Activated CD4-positive, alpha-beta memory T cell treated with anti-CD3 and anti-CD28 coated beads, Interleukin-2, amount 10 ng/mL, durations not matched to agents 7 days and 5 days (primary cell): ENCODE data around the gene DIP2B. TPM values are rescaled to one million over a fixed set of nuclear protein-coding genes. Genes with fewer than 3 reads are reported as not detected.

ENCODE experiments used
- CTCF ChIA-PET: fragments of 350-600 bp; sonication (Branson Sonifier 250); formaldehyde crosslinking; loops from one replicate; lab custom pipeline; 2021; ENCODE audit warnings: antibody characterized with exemption, inconsistent platforms; lab: Charles Lee
- POLR2A ChIA-PET: fragments of 350-600 bp; sonication (Branson Sonifier 250); formaldehyde crosslinking; loops from one replicate; lab custom pipeline; 2021; ENCODE audit warnings: antibody characterized with exemption; lab: Charles Lee
- DNase-seq: peaks from one replicate; pipeline ENCODE4 v3.0.0-alpha.2; 2020
- H3K27ac Mint-ChIP-seq: one replicate; pipeline ENCODE4 v1.8.0; 2021; ENCODE audit warnings: mild to moderate bottlenecking, mixed read lengths
- H3K27me3 Mint-ChIP-seq: one replicate; pipeline ENCODE4 v1.8.0; 2021; ENCODE audit warnings: mixed read lengths
- H3K36me3 Mint-ChIP-seq: one replicate; pipeline ENCODE4 v1.8.0; 2021; ENCODE audit warnings: low read depth, mixed read lengths
- H3K4me1 Mint-ChIP-seq: one replicate; pipeline ENCODE4 v1.8.0; 2021; ENCODE audit warnings: mixed read lengths
- H3K4me3 Mint-ChIP-seq: one replicate; pipeline ENCODE4 v1.8.0; 2021; ENCODE audit warnings: mild to moderate bottlenecking, mixed read lengths
- H3K9me3 Mint-ChIP-seq: one replicate; pipeline ENCODE4 v1.8.0; 2021; ENCODE audit warnings: mixed read lengths
- total RNA-seq, 2 experiments: library from RNA; stranded (reverse); gene quantifications; one replicate each; pipeline ENCODE4 v1.2.3, GENCODE V29; 2021

Gene DIP2B
- total RNA-seq, 2 experiments from 2014 or later = 20.3 to 22.9 TPM

GRCh38 chr12:50640321-50640939, 135.6 kb downstream of the DIP2B start:
- H3K27ac Mint-ChIP-seq = no peak overlapping the region
- ChIA-PET CTCF (interaction anchor here (0.8 to 8.2 kb wide), 4 partner anchors 14 to 134 kb away, joined by 3 to 156 read pairs (median 3); partner anchors contain the start of gene DIP2B), POLR2A (interaction anchor here (1.0 to 2.0 kb wide), 3 partner anchors 106 to 135 kb away, joined by 3 to 11 read pairs (median 6); partner anchors contain the start of gene DIP2B)
- DNase-seq = no peak
- no peaks in the 10 kb centered on the region for H3K27me3 Mint-ChIP-seq
- H3K4me3 Mint-ChIP-seq = no peak overlapping the region
- no peaks in the 10 kb centered on the region for H3K9me3 Mint-ChIP-seq
- H3K4me1 Mint-ChIP-seq = peaks cover 32% of the 10 kb centered on the region
- H3K36me3 Mint-ChIP-seq = peaks cover 9% of the 10 kb centered on the region

GRCh38 chr12:50641566-50641965, 136.8 kb downstream of the DIP2B start:
- POLR2A ChIA-PET = no interaction called here
- Mint-ChIP-seq H3K9me3 (no peaks in the 10 kb centered on the region), H3K36me3 (peaks cover 9% of the 10 kb centered on the region), H3K4me3 (no peak overlapping the region), H3K27me3 (no peaks in the 10 kb centered on the region), H3K27ac (no peak overlapping the region), H3K4me1 (peaks cover 32% of the 10 kb centered on the region)
- CTCF ChIA-PET = interaction anchor here (0.8 to 8.2 kb wide), 2 partner anchors 94 to 135 kb away, joined by 3 to 156 read pairs; partner anchors contain the start of gene DIP2B
- DNase-seq = no peak

GRCh38 chr12:50642035-50642451, 137.3 kb downstream of the DIP2B start:
- POLR2A ChIA-PET = no interaction called here
- H3K4me3 Mint-ChIP-seq = no peak overlapping the region
- H3K27me3 Mint-ChIP-seq = no peaks in the 10 kb centered on the region
- peaks cover 9% of the 10 kb centered on the region for H3K36me3 Mint-ChIP-seq
- CTCF ChIA-PET = interaction anchor here (0.8 to 8.2 kb wide), 2 partner anchors 93 to 136 kb away, joined by 3 to 156 read pairs; partner anchors contain the start of gene DIP2B
- DNase-seq = no peak
- H3K9me3 Mint-ChIP-seq = no peaks in the 10 kb centered on the region
- no peak overlapping the region for H3K27ac Mint-ChIP-seq
- H3K4me1 Mint-ChIP-seq = peaks cover 32% of the 10 kb centered on the region

- POLR2A ChIA-PET = no interaction called here
- H3K4me3 Mint-ChIP-seq = no peak overlapping the region
Observed at GRCh38 chr12:50642761-50643160, 138.0 kb downstream of the DIP2B start.

DNA sequence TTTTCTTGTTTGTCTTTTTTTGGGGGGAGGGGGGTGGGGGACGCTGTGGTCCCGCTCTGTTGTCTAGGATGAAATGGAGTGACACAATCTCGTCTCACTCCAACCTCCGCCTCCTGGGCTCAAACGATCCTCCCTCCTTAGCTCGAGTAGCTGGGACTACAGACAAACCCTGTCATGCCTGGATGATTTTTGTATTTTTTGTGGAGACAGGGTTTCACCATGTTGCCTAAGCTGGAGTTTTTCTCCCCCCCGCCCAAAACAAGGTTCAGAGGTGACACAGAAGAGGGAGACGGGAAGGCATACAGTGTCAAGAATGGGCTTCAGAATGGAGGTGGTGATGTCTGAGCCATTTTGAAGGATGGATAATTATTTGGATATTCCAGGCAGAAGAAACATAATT, 142.2 kb downstream of the DIP2B start:
- Mint-ChIP-seq H3K27ac (no peak overlapping the region), H3K9me3 (no peaks in the 10 kb centered on the region), H3K27me3 (no peaks in the 10 kb centered on the region), H3K4me1 (peaks cover 12% of the 10 kb centered on the region), H3K36me3 (peaks cover 2% of the 10 kb centered on the region), H3K4me3 (no peak overlapping the region)
- DNase-seq = no peak
- POLR2A ChIA-PET = no interaction called here
- CTCF ChIA-PET = no interaction called here

More at GRCh38 chr12:50642761-50643160, 138.0 kb downstream of the DIP2B start:
- no peaks in the 10 kb centered on the region for H3K9me3 Mint-ChIP-seq
- no peak for DNase-seq
- H3K27me3 Mint-ChIP-seq = no peaks in the 10 kb centered on the region
- H3K4me1 Mint-ChIP-seq = peaks cover 27% of the 10 kb centered on the region
- no peak overlapping the region for H3K27ac Mint-ChIP-seq
- H3K36me3 Mint-ChIP-seq = peaks cover 9% of the 10 kb centered on the region
- CTCF ChIA-PET = interaction anchor here (8.2 kb wide), 1 partner anchor 136 kb away, joined by 156 read pairs; the partner anchor contains the start of gene DIP2B

- CTCF ChIA-PET = no interaction called here
- no peak for DNase-seq
- Mint-ChIP-seq H3K4me1 (peaks cover 10% of the 10 kb centered on the region), H3K4me3 (no peak overlapping the region), H3K27me3 (no peaks in the 10 kb centered on the region), H3K36me3 (no peaks in the 10 kb centered on the region), H3K27ac (no peak overlapping the region), H3K9me3 (no peaks in the 10 kb centered on the region)
- POLR2A ChIA-PET = no interaction called here
Observed at GRCh38 chr12:50647479-50647878, 142.7 kb downstream of the DIP2B start.

GRCh38 chr12:50650285-50650684, 145.5 kb downstream of the DIP2B start:
- Mint-ChIP-seq H3K4me3 (no peak overlapping the region), H3K36me3 (no peaks in the 10 kb centered on the region), H3K27me3 (no peaks in the 10 kb centered on the region), H3K9me3 (no peaks in the 10 kb centered on the region), H3K4me1 (peaks cover 10% of the 10 kb centered on the region), H3K27ac (no peak overlapping the region)
- ChIA-PET CTCF (no interaction called here), POLR2A (no interaction called here)
- no peak for DNase-seq

DNA sequence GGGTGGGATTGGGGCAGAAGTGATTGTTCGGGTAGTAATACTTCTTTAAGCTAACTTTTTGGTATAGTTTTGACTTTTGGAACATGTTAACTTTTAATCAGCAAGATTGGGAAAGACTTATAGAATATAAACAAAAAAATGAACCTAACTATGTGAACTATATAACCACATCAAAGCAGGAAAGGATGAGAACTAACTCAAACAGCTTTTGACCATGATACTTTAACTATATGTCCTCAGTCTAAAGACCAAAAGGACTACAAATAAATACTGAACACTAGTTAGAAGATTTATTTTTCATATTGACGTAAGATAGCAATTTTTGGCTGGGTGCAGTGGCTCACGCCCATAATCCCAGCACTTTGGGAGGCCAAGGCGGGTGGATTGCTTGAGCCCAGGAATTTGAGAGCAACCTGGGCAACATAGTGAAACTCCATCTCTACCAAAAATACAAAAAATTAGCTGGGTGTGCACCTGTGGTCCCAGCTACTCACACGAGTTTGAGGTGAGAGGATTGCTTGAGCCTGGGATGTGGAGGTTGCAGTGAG, 150.7 kb downstream of the DIP2B start:
- Mint-ChIP-seq H3K36me3 (peaks cover 2% of the 10 kb centered on the region), H3K9me3 (no peaks in the 10 kb centered on the region), H3K4me1 (peaks cover 7% of the 10 kb centered on the region), H3K27me3 (no peaks in the 10 kb centered on the region), H3K27ac (no peak overlapping the region), H3K4me3 (no peak overlapping the region)
- POLR2A ChIA-PET = no interaction called here
- no peak for DNase-seq
- CTCF ChIA-PET = interaction anchor here (1.2 kb wide), 1 partner anchor 17 kb away, joined by 6 read pairs; no protein-coding TSS in a partner anchor

GRCh38 chr12:50659260-50659659, 154.5 kb downstream of the DIP2B start:
- no peak for DNase-seq
- Mint-ChIP-seq H3K36me3 (peaks cover 7% of the 10 kb centered on the region), H3K4me1 (no peaks in the 10 kb centered on the region), H3K27me3 (no peaks in the 10 kb centered on the region), H3K9me3 (no peaks in the 10 kb centered on the region), H3K4me3 (no peak overlapping the region), H3K27ac (no peak overlapping the region)
- ChIA-PET POLR2A (no interaction called here), CTCF (interaction anchor here (1.2 kb wide), 2 partner anchors 20 to 166 kb away, joined by 3 read pairs; no protein-coding TSS in a partner anchor)

DNA sequence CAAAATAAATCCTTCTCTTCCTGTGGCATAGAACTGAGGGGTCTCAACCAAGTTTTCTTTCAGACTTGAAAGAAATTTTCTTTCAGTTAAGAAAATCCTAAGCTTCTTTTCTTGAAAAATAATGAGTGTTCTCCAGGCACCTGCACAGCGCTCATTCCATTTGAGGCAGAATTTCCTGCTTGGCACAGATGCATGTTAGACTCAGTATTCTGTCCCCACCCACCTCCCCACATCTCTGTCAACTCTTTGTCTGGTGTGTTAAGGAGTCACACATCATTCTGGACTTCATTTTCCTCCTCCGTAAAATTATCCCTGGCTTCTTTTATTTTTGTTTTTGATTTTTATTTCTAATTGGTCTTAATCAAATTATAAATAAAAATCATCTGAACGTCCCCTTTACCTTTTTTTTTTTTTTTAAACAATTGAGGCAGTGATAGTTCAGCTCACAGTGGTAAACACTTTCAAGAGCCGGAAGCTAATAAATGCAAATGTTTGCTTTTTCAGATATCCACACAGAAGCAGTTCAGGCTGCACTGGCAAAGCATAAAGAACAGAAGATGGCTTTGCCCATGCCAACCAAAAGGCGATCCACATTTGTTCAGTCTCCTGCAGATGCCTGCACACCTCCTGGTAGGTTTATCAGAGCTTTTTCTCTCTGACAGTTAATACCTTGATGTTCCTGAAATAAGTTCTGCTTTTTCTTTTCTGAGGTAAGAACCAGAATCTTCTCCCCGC, 155.1 kb downstream of the DIP2B start:
- POLR2A ChIA-PET = no interaction called here
- H3K4me3 Mint-ChIP-seq = no peak overlapping the region
- no peaks in the 10 kb centered on the region for H3K4me1 Mint-ChIP-seq
- DNase-seq = no peak
- CTCF ChIA-PET = interaction anchor here (1.2 kb wide), 2 partner anchors 19 to 166 kb away, joined by 3 read pairs; no protein-coding TSS in a partner anchor
- no peak overlapping the region for H3K27ac Mint-ChIP-seq
- H3K36me3 Mint-ChIP-seq = peaks cover 7% of the 10 kb centered on the region
- H3K9me3 Mint-ChIP-seq = no peaks in the 10 kb centered on the region
- H3K27me3 Mint-ChIP-seq = no peaks in the 10 kb centered on the region

DNA sequence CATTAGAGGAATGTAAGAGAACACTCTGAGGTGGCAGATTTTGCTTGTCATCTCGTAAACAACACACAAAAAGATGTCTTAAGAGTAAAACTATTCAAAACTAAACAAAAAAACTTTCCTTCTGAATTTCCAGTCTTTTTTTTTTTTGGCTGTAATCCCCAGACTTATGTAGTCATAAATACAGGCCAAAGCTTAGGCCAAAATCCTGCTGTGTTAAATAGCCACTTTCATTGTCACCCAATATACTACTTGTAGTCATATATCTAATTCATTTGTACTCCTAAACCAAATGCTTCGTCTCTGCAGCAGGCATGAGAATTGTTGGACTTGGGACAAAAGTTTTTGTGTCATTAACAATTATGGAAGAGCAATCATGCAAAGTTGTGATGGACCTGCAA, 155.6 kb downstream of the DIP2B start:
- H3K36me3 Mint-ChIP-seq = peaks cover 7% of the 10 kb centered on the region
- H3K4me1 Mint-ChIP-seq = no peaks in the 10 kb centered on the region
- H3K27me3 Mint-ChIP-seq = no peaks in the 10 kb centered on the region
- ChIA-PET POLR2A (no interaction called here), CTCF (no interaction called here)
- DNase-seq = no peak
- no peak overlapping the region for H3K4me3 Mint-ChIP-seq
- H3K27ac Mint-ChIP-seq = no peak overlapping the region
- H3K9me3 Mint-ChIP-seq = no peaks in the 10 kb centered on the region

DNA sequence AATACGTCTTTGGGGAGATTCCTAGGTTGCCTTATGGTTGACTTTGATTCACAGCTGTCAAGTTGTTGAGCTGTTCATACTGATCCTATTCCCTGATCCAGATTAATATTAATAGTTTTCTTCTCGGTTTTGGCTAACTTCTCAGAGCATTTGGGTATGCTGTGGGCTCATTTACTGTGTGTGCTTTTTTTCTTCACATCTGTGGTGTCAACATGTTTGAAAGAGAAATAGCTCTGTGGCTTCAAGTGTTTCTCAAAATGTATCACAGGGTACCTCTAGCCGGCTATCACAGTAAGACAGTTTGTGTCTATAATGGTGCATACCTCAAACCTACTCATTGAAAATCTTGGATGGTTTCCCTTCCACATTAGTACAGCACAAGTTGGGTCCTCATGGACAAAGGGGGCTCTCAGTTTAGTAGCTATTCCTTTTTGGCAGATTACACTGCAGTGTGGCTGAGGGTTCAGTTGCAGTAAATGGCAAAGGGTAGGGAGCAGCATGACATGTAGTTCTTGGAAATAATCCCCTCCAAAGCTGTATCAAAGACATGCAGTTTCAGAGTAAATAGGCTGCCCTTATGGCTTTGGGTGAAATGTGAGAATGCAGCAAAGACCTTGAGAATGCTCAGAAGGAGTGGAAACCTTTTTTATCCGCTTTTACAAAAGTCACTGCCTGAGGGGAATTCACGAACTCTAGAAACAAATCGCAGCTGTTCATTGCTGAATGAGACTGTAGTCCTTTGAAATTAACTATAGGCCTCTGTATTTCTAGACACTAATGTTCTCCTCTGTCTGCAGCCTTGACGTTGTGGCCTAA, 156.7 kb downstream of the DIP2B start:
- peak overlapping the region; percentile 52 for H3K27ac Mint-ChIP-seq
- CTCF ChIA-PET = interaction anchor here (0.8 kb wide), 1 partner anchor 103 kb away, joined by 3 read pairs; the partner anchor contains the start of gene ATF1
- no peaks in the 10 kb centered on the region for H3K27me3 Mint-ChIP-seq
- POLR2A ChIA-PET = no interaction called here
- peaks cover 7% of the 10 kb centered on the region for H3K36me3 Mint-ChIP-seq
- no peak for DNase-seq
- no peak overlapping the region for H3K4me3 Mint-ChIP-seq
- H3K4me1 Mint-ChIP-seq = no peaks in the 10 kb centered on the region
- no peaks in the 10 kb centered on the region for H3K9me3 Mint-ChIP-seq
